ENCODE results near the gene HIGD1A. TPM values are rescaled to one million over a fixed set of nuclear protein-coding genes. Genes with fewer than 3 reads are reported as not detected.

HIGD1A gene
- total RNA-seq (2014; rRNA removed; shearing (Covaris generic); ENCODE audit: low replicate concordance) = 68.3 and 98.8 TPM in 2 replicates

GRCh38 chr3:42804106-42804830, at the start of gene HIGD1A:
HIGD1A (minus strand) TSS chr3:42804490; CDS start chr3:42794253, 10,237 bp downstream.
- DNase-seq (ENCODE audit: low read depth) = peak; percentile 88
- in situ Hi-C loops (cut with HindIII; ENCODE audit: low pct_unique_long_range_greater_than_20kb, low sequenced_read_pairs) = no loop called here

- DNase-seq (ENCODE audit: low read depth) = no peak
- in situ Hi-C loops (cut with HindIII; ENCODE audit: low pct_unique_long_range_greater_than_20kb, low sequenced_read_pairs) = no loop called here
Measured at GRCh38 chr3:42853739-42854302, 49.5 kb upstream of the HIGD1A start.

GRCh38 chr3:42853056-42853455, 48.8 kb upstream of the HIGD1A start:
- DNase-seq (ENCODE audit: low read depth) = no peak
- in situ Hi-C loops (cut with HindIII; ENCODE audit: low pct_unique_long_range_greater_than_20kb, low sequenced_read_pairs) = no loop called here

GRCh38 chr3:42852441-42852840, 48.2 kb upstream of the HIGD1A start:
- DNase-seq (ENCODE audit: low read depth) = no peak
- in situ Hi-C loops (cut with HindIII; ENCODE audit: low pct_unique_long_range_greater_than_20kb, low sequenced_read_pairs) = no loop called here

- no peak for DNase-seq (ENCODE audit: low read depth)
- in situ Hi-C loops (cut with HindIII; ENCODE audit: low pct_unique_long_range_greater_than_20kb, low sequenced_read_pairs) = no loop called here
Measured at GRCh38 chr3:42851228-42851834, 47.0 kb upstream of the HIGD1A start.

GRCh38 chr3:42850263-42850662, 46.0 kb upstream of the HIGD1A start:
- in situ Hi-C loops (cut with HindIII; ENCODE audit: low pct_unique_long_range_greater_than_20kb, low sequenced_read_pairs) = no loop called here
- no peak for DNase-seq (ENCODE audit: low read depth)

- in situ Hi-C loops (cut with HindIII; ENCODE audit: low pct_unique_long_range_greater_than_20kb, low sequenced_read_pairs) = no loop called here
Measured at GRCh38 chr3:42849017-42849416, 44.7 kb upstream of the HIGD1A start.

GRCh38 chr3:42847731-42848130, 43.4 kb upstream of the HIGD1A start:
- in situ Hi-C loops (cut with HindIII; ENCODE audit: low pct_unique_long_range_greater_than_20kb, low sequenced_read_pairs) = no loop called here
- DNase-seq (ENCODE audit: low read depth) = no peak

More at GRCh38 chr3:42849017-42849416, 44.7 kb upstream of the HIGD1A start:
- no peak for DNase-seq (ENCODE audit: low read depth)

GRCh38 chr3:42846685-42847522, 42.6 kb upstream of the HIGD1A start:
- in situ Hi-C loops (cut with HindIII; ENCODE audit: low pct_unique_long_range_greater_than_20kb, low sequenced_read_pairs) = no loop called here
- no peak for DNase-seq (ENCODE audit: low read depth)

GRCh38 chr3:42844815-42845214, 40.5 kb upstream of the HIGD1A start:
- in situ Hi-C loops (cut with HindIII; ENCODE audit: low pct_unique_long_range_greater_than_20kb, low sequenced_read_pairs) = no loop called here
- no peak for DNase-seq (ENCODE audit: low read depth)

GRCh38 chr3:42844412-42844713, 40.1 kb upstream of the HIGD1A start:
- no peak for DNase-seq (ENCODE audit: low read depth)

GRCh38 chr3:42843713-42844411, 39.6 kb upstream of the HIGD1A start:
- no peak for DNase-seq (ENCODE audit: low read depth)
- in situ Hi-C loops (cut with HindIII; ENCODE audit: low pct_unique_long_range_greater_than_20kb, low sequenced_read_pairs) = no loop called here

More at GRCh38 chr3:42844412-42844713, 40.1 kb upstream of the HIGD1A start:
- in situ Hi-C loops (cut with HindIII; ENCODE audit: low pct_unique_long_range_greater_than_20kb, low sequenced_read_pairs) = no loop called here

- DNase-seq (ENCODE audit: low read depth) = no peak
- in situ Hi-C loops (cut with HindIII; ENCODE audit: low pct_unique_long_range_greater_than_20kb, low sequenced_read_pairs) = no loop called here
Measured at GRCh38 chr3:42841332-42841731, 37.0 kb upstream of the HIGD1A start.

- peak; percentile 61 for DNase-seq (ENCODE audit: low read depth)
- in situ Hi-C loops (cut with HindIII; ENCODE audit: low pct_unique_long_range_greater_than_20kb, low sequenced_read_pairs) = no loop called here
Measured at GRCh38 chr3:42839616-42840015, 35.3 kb upstream of the HIGD1A start.

GRCh38 chr3:42838571-42838970, 34.3 kb upstream of the HIGD1A start:
- in situ Hi-C loops (cut with HindIII; ENCODE audit: low pct_unique_long_range_greater_than_20kb, low sequenced_read_pairs) = no loop called here
- DNase-seq (ENCODE audit: low read depth) = no peak

GRCh38 chr3:42836150-42837123, 32.1 kb upstream of the HIGD1A start:
- in situ Hi-C loops (cut with HindIII; ENCODE audit: low pct_unique_long_range_greater_than_20kb, low sequenced_read_pairs) = no loop called here
- DNase-seq (ENCODE audit: low read depth) = no peak

GRCh38 chr3:42831321-42831713, 27.0 kb upstream of the HIGD1A start:
- in situ Hi-C loops (cut with HindIII; ENCODE audit: low pct_unique_long_range_greater_than_20kb, low sequenced_read_pairs) = no loop called here
- peak; percentile 3 for DNase-seq (ENCODE audit: low read depth)

Measured in Caki2 (cell line).